NCI-H82 treated with DMSO at 0.1 percent for 48 hours (cell line): Measurements from ENCODE around the gene CDC6.

Source experiments
- DNase-seq: peaks from one replicate; lab custom pipeline; 2025; ENCODE audit not compliant: unreplicated experiment; lab: John Stamatoyannopoulos, UW

Gene CDC6

GRCh38 chr17:40321961-40322357 lies 34.3 kb downstream of the CDC6 start:
- DNase-seq: no peak

DNA sequence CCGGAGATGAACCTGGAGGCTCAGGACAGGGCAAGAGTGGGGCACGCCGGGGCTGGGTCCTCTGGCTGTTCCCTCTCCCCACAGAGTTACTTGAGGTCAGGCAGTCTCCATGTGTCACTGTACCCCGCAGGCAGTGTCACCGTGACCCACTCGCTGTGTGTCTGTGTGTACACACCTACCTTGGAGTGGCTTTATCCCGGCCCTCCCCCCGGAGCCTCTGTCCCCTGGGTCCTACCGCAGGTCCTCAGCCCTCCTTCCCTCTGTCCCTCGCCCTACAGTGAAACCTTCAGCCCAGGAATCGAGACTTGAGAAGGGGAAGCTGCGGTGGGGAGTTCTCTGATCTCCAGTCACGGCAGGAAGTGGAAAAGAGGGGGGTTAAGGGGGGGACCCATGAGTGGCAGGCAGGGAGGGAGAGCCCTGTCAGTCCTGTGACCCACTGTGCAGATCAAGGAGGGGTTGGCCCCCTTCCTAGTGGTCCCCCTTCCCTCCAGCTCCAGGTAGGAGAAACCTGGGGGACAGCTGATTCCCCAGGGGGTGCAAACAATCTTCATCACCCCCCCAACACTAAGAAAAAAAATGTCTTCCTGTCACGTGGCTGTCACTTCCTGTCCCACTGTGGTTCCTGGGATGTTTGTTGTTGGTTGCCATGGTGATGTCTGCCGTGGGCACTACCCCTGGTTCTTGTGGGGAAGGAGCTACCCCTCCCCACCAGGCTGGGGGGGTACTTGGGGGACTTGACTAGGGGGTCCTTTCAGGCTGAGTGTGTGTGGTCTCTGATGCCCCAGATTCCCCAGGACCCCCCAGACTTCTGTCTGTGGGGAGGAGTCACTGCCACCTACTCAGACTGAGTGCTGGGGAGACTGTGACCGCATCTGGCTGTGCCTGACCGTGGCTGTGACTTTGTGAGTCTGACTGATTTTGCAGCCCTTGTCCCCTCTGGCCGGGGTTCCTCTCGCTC lies 35.0 kb downstream of the CDC6 start:
- no peak for DNase-seq

- DNase-seq: no peak
These were observed 36.0 kb downstream of the CDC6 start for GRCh38 chr17:40323391-40324381.

DNA sequence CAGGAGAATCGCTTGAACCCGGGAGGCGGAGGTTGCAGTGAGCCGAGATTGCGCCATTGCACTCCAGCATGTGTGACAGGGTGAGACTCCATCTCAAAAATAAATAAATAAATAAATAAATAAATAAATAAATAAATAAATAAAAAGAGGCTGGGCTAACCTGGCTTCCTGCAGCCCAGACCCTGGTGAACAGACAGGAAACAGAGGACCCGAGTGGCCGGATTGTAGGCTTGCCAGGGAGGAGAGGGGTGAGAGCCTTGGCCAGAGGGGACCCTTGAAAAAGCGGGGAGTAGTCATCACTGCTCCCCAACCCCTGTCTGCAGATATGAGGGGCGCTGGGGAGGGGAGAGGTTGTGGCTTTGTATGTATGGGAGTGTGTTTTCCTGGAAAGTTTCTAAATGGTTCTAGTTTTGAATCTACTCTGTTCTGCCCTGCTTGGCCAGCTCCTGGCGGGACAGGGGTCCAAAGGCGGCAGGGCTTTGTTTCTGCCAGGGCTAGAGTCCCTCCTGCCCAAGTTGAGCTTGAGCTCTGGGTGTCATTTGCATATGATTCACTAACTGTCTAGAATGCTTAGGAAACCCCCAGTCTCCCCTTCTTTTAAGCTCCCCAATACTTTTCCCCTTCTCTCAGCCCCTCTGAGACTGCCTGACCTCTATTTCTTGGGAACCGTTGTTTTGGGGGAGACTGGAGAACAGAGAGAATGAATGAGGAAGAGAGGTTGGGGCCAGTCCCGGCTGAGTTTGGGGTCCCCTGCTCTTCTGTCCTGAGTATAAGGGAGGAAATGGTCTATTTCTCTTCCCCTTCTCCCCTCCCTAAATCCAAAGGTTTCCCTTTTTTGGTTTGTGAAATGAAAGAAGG lies 37.7 kb downstream of the CDC6 start:
- DNase-seq: no peak

- no peak for DNase-seq
These were observed 38.5 kb downstream of the CDC6 start for GRCh38 chr17:40326014-40326831.

GRCh38 chr17:40326832-40327199 lies 39.1 kb downstream of the CDC6 start:
- no peak for DNase-seq

DNA sequence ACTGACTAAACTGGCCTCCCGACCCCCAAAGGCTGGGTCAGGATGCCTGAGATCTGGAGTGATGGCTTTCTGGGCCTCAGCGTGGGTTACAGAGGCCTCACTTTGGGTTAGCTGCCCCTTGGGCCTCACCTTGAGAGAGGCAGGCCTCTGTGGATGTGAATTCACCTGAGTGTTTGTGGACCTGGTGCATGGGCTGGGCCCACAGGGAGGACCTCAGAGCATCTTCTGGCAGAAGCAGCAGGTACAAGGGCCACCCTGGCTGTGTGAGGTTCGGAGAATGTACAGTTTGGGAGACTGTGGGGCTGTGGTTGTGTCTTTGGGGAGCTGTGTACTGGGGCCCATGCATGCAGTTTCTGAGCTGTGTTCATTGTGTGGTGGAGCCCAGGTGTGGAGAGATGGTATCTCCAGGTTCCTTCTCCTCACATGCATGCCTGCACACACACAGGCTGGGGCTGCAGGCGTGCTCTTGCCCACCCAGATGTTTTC lies 39.6 kb downstream of the CDC6 start:
- no peak for DNase-seq

DNA sequence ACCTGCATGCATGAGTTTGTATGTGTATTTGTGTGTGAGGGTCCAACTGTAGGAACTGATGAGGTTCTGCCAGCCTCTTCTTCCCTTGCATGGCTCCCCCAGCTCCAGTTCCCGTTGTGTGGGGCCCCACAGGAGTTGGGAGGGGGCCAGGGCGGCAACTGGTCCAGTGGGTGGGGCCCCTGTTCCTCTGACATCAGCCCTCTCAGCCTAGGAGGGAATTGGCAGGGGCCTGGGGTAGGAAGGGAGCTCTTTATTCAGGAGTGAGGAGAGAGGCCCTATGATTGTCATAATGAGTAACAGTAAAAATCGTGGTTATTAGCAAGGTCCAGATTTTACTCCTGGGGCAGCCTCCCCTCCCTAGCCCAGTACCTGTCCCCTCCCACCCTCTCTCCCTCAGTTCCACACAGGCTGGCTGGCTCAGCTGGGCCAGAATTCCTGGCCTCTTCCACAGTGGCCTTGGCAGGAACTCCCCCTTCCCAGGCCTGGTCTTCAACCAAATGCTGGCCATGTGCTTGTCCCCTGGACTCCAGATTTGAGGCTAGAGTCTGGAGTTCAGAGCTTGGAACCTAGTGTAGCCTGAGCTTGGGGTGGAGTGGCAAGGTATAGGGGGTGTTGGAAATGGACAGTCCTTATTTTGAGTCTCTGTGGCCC lies 40.2 kb downstream of the CDC6 start:
- no peak for DNase-seq

GRCh38 chr17:40328386-40328766 lies 40.7 kb downstream of the CDC6 start:
- no peak for DNase-seq

- DNase-seq: peak; percentile 31
These were observed 42.4 kb downstream of the CDC6 start for GRCh38 chr17:40329839-40330794.

GRCh38 chr17:40330850-40331470 lies 43.3 kb downstream of the CDC6 start:
- DNase-seq: no peak

- DNase-seq: no peak
These were observed 44.3 kb downstream of the CDC6 start for GRCh38 chr17:40331743-40332641.

- no peak for DNase-seq
These were observed 46.2 kb downstream of the CDC6 start for GRCh38 chr17:40333781-40334448.

- DNase-seq: no peak
These were observed 47.9 kb downstream of the CDC6 start for GRCh38 chr17:40335620-40336019.

DNA sequence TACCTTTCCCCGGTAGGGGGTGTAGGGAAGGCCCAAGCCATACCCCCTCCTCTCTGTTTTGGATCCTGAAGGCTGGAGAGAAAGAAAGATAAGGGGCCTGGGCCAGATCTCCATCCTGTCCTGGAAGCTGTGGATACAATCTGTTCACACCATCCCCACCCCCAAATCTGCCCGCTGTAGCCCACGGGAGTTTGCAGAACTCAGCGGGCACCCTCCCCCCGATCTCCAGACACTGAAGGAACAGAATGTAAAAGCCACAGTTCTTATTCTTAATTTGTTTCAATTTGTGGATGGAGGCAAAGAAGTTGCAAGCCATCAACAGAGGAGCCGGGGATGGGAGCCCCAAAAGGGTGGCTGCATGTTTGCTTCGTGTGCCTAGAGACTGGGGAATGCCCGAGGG lies 49.7 kb downstream of the CDC6 start:
- DNase-seq: no peak

- no peak for DNase-seq
These were observed 50.4 kb downstream of the CDC6 start for GRCh38 chr17:40338058-40338457.
